ENCODE results near the gene SOWAHA.

SOWAHA gene

GRCh38 chr5:132808448-132808847 lies 4.7 kb upstream of the SOWAHA start:
- no peak for DNase-seq (ENCODE audit: low read depth)

DNA sequence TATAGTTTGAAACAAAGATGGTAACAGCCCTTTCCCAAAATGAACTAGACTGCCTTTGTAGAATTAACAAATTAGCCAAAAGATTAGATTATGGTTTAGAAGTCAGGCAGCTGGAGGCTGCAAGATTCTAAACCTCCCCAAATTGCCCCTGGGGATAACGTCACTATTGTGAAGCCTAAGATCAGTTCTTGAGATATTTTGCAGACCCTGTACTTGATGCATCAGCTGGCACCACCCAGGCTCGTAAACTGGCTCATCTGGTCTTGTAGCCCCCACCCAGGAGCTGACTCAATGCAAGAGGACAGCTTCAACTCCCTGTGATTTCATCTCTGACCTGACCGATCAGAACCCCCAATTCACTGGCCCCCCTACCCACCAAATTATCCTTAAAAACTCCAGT lies 4.2 kb upstream of the SOWAHA start:
- no peak for DNase-seq (ENCODE audit: low read depth)

- DNase-seq (ENCODE audit: low read depth), result no peak
Observed at GRCh38 chr5:132810605-132811004, 2.5 kb upstream of the SOWAHA start.

DNA sequence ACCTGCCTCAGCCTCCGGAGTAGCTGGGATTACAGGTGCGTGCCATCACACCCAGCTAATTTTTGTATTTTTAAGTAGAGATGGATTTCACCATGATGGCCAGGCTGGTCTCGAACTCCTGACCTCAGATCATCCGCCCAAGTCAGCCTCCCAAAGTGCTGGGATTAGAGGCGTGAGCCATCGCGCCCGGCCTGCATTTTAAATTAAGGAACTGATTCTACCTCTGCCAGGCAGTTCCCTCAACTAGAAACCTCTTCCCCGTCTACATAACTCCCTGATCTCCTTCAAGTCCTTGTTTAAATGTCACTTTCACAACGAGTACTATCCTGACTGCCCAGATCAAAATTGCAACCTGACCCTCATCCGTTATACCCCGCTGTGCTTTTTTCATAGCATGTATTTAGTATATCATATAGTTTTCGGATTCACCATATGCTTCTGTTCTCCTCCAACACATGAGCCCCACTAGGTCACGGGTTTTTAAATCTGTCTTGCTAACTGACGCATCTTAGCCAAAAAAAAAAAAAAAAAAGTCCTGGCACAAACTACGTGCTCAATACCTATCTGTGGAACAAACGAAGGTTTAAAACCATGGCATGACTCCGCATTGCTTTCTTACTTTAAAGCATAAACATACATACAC lies 858 bp upstream of the SOWAHA start:
- no peak for DNase-seq (ENCODE audit: low read depth)

DNA sequence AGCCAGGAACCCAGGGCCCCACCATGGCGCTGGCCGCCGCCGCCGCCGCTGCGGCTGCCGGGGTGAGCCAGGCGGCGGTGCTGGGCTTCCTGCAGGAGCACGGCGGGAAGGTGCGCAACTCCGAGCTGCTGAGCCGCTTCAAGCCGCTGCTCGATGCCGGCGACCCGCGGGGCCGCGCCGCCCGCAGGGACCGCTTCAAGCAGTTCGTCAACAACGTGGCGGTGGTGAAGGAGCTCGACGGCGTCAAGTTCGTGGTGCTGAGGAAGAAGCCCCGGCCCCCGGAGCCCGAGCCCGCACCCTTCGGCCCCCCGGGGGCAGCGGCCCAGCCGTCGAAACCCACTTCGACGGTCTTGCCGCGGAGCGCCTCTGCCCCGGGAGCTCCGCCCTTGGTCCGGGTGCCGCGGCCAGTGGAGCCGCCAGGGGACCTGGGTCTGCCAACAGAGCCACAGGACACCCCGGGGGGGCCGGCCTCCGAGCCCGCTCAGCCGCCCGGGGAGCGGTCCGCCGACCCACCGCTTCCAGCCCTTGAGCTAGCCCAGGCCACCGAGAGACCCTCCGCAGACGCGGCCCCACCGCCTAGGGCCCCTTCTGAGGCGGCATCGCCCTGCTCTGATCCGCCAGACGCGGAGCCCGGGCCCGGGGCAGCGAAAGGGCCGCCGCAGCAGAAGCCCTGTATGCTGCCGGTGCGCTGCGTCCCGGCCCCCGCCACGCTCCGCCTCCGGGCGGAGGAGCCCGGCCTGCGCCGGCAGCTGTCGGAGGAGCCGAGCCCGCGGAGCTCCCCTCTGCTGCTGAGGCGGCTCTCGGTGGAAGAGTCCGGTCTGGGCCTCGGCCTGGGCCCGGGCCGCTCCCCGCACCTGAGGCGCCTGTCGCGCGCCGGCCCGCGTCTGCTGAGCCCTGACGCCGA lies 749 bp downstream of the SOWAHA start:
- DNase-seq (ENCODE audit: low read depth), result no peak

- no peak for DNase-seq (ENCODE audit: low read depth)
Observed at GRCh38 chr5:132814503-132815294, 1.6 kb downstream of the SOWAHA start.

GRCh38 chr5:132815454-132815853 lies 2.4 kb downstream of the SOWAHA start:
- no peak for DNase-seq (ENCODE audit: low read depth)

DNA sequence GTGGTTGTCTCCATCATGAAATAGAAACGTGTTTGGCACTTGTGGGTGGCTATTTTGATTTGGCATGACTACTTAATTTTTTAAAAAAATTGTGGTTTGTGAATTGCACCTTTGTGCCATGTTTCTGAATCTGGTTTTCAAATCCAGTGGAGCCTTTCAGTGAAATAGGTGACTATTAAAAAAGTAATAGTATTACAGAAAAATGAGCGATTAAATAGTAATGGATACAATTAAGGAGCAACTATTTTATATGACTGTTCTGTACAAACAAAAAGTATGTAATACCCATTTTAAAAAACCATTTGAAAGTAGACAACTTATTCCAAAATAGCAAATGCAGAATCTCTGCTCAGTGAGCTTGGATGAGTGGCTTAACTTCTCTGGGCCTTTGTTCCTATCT lies 3.0 kb downstream of the SOWAHA start:
- no peak for DNase-seq (ENCODE audit: low read depth)

DNA sequence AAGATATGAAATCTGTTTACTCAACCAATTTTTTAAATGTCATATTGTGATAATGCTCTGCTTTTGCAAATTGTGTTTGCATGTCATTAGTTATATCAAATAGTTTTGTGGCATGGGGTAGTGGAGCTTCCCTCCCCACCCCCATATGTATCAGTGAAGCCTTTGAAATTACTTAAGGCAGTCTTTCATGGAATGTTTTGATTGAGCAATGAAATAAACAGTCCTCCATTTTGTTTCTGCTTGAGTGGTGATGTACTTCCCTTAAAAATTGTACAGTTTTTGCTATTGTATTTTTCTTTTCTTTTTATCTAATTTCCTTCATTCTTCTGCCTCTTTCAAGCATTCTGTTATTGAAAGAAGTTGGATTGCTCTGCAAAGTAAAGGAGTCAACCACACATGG lies 3.5 kb downstream of the SOWAHA start:
- DNase-seq (ENCODE audit: low read depth), result no peak

DNA sequence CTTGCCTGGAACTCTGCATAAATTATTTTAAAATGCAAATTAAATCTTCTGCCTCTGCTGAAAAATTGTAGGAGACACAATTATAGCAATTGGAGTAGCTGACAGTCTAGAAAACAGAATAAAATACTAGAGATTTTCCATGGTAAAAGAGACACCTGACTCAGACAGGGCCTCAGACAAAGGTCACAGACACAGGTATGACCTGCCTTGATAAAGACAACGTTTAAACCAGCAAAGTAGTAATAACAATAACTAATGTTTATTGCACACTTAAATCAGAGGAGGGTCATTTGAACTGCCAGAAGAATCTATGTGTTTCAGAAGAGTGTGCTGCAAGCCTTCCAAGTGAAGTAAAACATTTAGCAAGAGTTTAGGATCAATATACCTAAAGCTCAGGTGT lies 3.9 kb downstream of the SOWAHA start:
- DNase-seq (ENCODE audit: low read depth), result no peak

DNA sequence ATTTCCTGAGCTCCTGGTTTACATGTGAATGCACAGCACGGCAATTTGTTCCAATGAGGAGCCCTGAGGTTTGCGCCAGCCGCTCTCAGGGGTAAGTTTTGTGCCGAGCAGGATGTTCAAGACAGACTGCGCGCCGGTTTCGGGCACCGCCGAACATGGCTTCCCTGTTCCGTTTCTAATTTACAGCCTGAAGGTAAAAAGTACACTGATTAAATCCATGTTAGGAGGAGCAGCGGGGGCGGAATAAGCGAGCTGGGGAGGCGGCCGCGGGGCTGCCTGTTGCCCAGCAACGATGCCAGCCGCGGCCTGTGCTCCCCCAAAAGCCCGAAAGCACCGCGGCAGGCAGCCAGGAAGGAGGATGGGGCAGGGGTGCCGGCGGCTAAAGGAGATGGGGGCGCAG lies 6.4 kb downstream of the SOWAHA start:
- DNase-seq (ENCODE audit: low read depth), result no peak

- DNase-seq (ENCODE audit: low read depth), result peak; percentile 89
Observed at GRCh38 chr5:132820162-132820754, 7.2 kb downstream of the SOWAHA start.

- no peak for DNase-seq (ENCODE audit: low read depth)
Observed at GRCh38 chr5:132821350-132821749, 8.2 kb downstream of the SOWAHA start.

- no peak for DNase-seq (ENCODE audit: low read depth)
Observed at GRCh38 chr5:132821791-132822190, 8.7 kb downstream of the SOWAHA start.

DNA sequence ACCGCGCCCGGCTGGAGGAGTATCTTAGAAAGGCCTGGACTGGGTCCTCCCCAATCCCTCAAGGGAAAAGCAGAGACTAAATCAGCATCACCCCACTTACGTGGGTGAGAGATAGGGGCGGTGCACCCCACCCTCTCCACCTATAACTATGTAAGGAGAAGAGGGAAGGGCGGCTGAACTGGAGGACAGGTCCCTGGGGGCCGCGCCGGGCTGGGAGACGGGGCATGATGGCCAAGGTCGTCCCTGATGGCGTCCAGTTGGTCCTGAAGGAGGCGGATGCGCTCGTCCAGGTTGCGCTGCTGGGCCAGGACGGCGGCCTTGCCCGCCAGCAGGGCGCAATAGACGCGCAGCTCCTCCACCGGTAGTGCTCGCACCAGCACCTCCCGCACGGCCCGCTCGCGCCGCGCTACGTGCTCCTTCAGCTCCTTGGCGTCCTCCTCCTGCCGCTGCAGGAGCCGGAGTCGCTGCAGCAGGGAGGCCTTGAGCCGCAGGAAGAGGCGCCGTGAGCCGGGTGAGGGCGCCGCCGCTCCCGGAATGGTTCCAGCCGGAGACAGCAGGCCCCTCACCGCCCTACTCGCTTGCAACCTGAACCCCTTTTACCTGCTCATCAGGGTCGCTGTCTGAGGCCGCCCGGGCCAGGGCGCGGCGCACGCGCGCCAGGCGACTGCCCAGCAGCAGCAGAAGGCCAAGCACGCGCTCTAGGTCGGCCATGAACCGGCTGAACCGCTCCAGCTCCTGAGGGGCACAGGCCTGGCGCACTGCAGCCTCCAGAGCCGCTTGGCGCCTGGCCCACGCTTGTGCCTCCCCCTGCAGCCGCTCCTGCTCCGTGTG lies 9.8 kb downstream of the SOWAHA start:
- DNase-seq (ENCODE audit: low read depth), result no peak

GRCh38 chr5:132823481-132824050 lies 10.5 kb downstream of the SOWAHA start:
- DNase-seq (ENCODE audit: low read depth), result no peak

DNA sequence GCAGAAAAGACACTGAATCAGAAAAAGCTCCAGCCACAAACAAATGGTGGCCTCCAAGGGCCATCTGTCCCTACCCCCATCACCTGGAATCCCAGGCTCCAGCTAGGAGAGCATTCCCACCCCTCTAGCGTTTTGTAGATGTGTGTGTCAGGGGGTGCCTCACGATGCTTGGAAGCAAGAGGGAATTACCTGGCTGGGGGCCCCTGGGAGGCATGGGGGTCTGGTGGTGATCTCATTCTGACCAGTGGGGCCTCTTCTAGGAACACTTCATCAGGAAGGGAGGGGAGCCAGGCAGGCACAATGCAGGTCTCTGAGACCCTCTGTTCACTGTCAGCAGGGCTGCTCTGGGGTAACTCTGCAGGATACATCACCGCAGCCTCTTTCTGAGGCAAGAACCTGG lies 11.3 kb downstream of the SOWAHA start:
- DNase-seq (ENCODE audit: low read depth), result no peak

- no peak for DNase-seq (ENCODE audit: low read depth)
Observed at GRCh38 chr5:132825033-132825833, 12.1 kb downstream of the SOWAHA start.

- DNase-seq (ENCODE audit: low read depth), result no peak
Observed at GRCh38 chr5:132825834-132826391, 12.8 kb downstream of the SOWAHA start.
